Adipose tissue (tissue), 3 donors: ENCODE results near the gene CCDC122. TPM values are rescaled to one million over a fixed set of nuclear protein-coding genes. Genes with fewer than 3 reads are reported as not detected.

Source experiments
- H3K27ac ChIP-seq: one replicate; pipeline ENCODE4 v1.5.1; 2013; ENCODE audit warnings: low read depth, low read length
- WGBS, 3 donors: extraction: QIAGEN DNeasy Blood & Tissue Kit; methylation state at CpG; one replicate each; pipeline ENCODE4 v1.1.7; 2013; 5-methylcytosine and 5-hydroxymethylcytosine counted together
- polyA plus RNA-seq, 3 donors: library from polyadenylated mRNA; stranded (reverse); fragments of 200-250 nt; gene quantifications; one replicate each; pipeline ENCODE4 v1.2.3, GENCODE V29; 2013
- donor health status: healthy with polysubstance abuse.
- donor health status: Bipolar disorder and iron deficiency.
- donor health status: healthy.

The CCDC122 gene
- 1 to 10 TPM; 1.6 to 4.9 (median 2.3) TPM for polyA plus RNA-seq

- peak within 1 kb of the TSS; percentile 57 for H3K27ac ChIP-seq
- WGBS, 3 donors: 0 to 1% (median 0%) methylated on average over 72 to 78 of the region's 78 CpGs
These were observed at the start of gene CCDC122 for GRCh38 chr13:43878892-43879754. Gene CCDC122 (minus strand): TSS chr13:43879740. CDS start chr13:43869376, 10,364 bp downstream.

GRCh38 chr13:43924549-43925245 lies 45.2 kb upstream of the CCDC122 start:
- 76 to 93% (median 90%) methylated on average over 5 of the region's 5 CpGs for WGBS, 3 donors

GRCh38 chr13:43920965-43921674 lies 41.6 kb upstream of the CCDC122 start:
- WGBS, 3 donors: 96 to 100% (median 98%) methylated on average over 1 of the region's 1 CpG
- H3K27ac ChIP-seq: no peak overlapping the region

More at GRCh38 chr13:43924549-43925245, 45.2 kb upstream of the CCDC122 start:
- H3K27ac ChIP-seq: no peak overlapping the region

- H3K27ac ChIP-seq: no peak overlapping the region
- 78 to 85% (median 84%) methylated on average over 5 of the region's 5 CpGs for WGBS, 3 donors
These were observed 39.1 kb upstream of the CCDC122 start for GRCh38 chr13:43918636-43919035.

GRCh38 chr13:43916828-43917227 lies 37.3 kb upstream of the CCDC122 start:
- 55 to 61% (median 58%) methylated on average over 2 of the region's 2 CpGs for WGBS, 3 donors
- no peak overlapping the region for H3K27ac ChIP-seq

GRCh38 chr13:43915451-43915850 lies 35.9 kb upstream of the CCDC122 start:
- 84 to 95% (median 89%) methylated on average over 3 to 6 of the region's 6 CpGs for WGBS, 3 donors
- H3K27ac ChIP-seq: no peak overlapping the region

GRCh38 chr13:43911871-43912270 lies 32.3 kb upstream of the CCDC122 start:
- 78 to 85% (median 80%) methylated on average over 3 of the region's 3 CpGs for WGBS, 3 donors
- no peak overlapping the region for H3K27ac ChIP-seq

- 48 to 63% (median 57%) methylated on average over 2 of the region's 2 CpGs for WGBS, 3 donors
- H3K27ac ChIP-seq: no peak overlapping the region
These were observed 31.7 kb upstream of the CCDC122 start for GRCh38 chr13:43911278-43911677.

- H3K27ac ChIP-seq: no peak overlapping the region
These were observed 31.3 kb upstream of the CCDC122 start for GRCh38 chr13:43910856-43911255.

- H3K27ac ChIP-seq: no peak overlapping the region
- WGBS, 3 donors: 13 to 35% (median 28%) methylated on average over 2 of the region's 2 CpGs
These were observed 28.9 kb upstream of the CCDC122 start for GRCh38 chr13:43908156-43909126.

GRCh38 chr13:43905435-43906031 lies 26.0 kb upstream of the CCDC122 start:
- 0 to 2% (median 1%) methylated on average over 3 of the region's 3 CpGs for WGBS, 3 donors
- no peak overlapping the region for H3K27ac ChIP-seq

- no peak overlapping the region for H3K27ac ChIP-seq
- WGBS, 3 donors: 54 to 74% (median 68%) methylated on average over 2 of the region's 2 CpGs
These were observed 16.4 kb upstream of the CCDC122 start for GRCh38 chr13:43895940-43896339.

- no peak overlapping the region for H3K27ac ChIP-seq
These were observed 14.9 kb upstream of the CCDC122 start for GRCh38 chr13:43894438-43894837.

- WGBS, 3 donors: 88 to 93% (median 92%) methylated on average over 1 of the region's 1 CpG
- H3K27ac ChIP-seq: no peak overlapping the region
These were observed 4.7 kb upstream of the CCDC122 start for GRCh38 chr13:43884222-43884621.

GRCh38 chr13:43883631-43884030 lies 4.1 kb upstream of the CCDC122 start:
- no peak overlapping the region for H3K27ac ChIP-seq
- 94 to 97% (median 96%) methylated on average over 3 of the region's 3 CpGs for WGBS, 3 donors

GRCh38 chr13:43881580-43881979 lies 2.0 kb upstream of the CCDC122 start:
- H3K27ac ChIP-seq: no peak overlapping the region

GRCh38 chr13:43880926-43881325 lies 1.4 kb upstream of the CCDC122 start:
- H3K27ac ChIP-seq: no peak overlapping the region
